Measurements from ENCODE around the gene LETM1. TPM values are rescaled to one million over a fixed set of nuclear protein-coding genes. Genes with fewer than 3 reads are reported as not detected.

Gene LETM1
- total and polyA plus RNA-seq, 2 of the 13 experiments (the other 11 are each of a cell fraction or from before 2014, with no cell fraction given), result 9.7 to 41.6 TPM

DNA sequence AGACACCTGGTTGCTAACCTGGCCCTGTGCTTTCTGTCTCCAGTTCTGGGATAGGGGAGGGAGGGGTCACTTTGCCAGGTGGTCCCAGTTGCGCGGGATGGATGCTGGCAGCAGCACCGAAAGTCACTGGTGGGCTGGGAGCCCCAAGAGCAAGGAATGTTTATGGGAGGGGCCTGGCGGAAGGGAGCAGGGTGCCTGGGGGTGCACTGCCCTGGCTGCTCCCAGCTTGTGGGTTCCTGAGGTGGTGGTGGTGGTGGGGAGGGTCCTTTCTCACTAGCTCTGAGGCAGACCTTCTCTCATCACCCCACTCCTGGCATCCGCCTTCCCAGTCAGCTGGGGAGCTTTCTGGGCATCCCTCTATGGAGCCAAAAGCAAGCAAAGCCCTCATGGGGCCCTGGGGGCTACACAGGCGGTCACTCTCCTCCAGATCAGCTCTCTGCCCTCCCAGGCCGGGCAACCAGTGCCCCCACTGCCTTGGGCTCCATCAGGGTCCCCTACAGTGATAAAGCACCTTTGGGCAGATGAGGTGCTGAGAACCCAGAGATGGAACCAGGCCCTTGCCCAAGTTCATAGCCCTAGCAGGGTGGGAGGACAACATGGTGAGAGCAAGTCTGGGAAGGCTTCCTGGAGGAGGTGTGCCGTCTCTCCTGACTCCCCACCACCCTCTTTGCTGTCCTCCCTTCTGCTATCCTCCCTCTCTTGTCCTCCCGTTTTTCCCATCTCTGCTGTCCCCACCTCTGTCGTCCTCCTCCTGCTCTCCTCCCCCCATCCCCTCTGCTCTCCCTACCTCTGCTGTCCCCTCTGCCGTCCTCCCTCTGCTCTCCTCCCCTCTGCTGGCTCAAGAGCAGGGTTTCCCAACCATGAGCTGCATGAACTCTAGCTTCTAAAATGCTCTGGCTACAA, 46.9 kb downstream of the LETM1 start (continued):
- TF ChIP-seq, protein P1, sequence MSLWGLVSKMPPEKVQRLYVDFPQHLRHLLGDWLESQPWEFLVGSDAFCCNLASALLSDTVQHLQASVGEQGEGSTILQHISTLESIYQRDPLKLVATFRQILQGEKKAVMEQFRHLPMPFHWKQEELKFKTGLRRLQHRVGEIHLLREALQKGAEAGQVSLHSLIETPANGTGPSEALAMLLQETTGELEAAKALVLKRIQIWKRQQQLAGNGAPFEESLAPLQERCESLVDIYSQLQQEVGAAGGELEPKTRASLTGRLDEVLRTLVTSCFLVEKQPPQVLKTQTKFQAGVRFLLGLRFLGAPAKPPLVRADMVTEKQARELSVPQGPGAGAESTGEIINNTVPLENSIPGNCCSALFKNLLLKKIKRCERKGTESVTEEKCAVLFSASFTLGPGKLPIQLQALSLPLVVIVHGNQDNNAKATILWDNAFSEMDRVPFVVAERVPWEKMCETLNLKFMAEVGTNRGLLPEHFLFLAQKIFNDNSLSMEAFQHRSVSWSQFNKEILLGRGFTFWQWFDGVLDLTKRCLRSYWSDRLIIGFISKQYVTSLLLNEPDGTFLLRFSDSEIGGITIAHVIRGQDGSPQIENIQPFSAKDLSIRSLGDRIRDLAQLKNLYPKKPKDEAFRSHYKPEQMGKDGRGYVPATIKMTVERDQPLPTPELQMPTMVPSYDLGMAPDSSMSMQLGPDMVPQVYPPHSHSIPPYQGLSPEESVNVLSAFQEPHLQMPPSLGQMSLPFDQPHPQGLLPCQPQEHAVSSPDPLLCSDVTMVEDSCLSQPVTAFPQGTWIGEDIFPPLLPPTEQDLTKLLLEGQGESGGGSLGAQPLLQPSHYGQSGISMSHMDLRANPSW (CRISPR knock-in tag; IDR thresholded peaks at IDR 0.05; ENCODE audit: borderline replicate concordance), result 0 out of 2 replicates have a peak, but pooled peaks have one; percentile 1
- TF ChIP-seq PCBP2 (optimal IDR thresholded peaks at IDR 0.05; ENCODE audit: low read depth, low read length, poor library complexity, severe bottlenecking) (peak; percentile 75), FLYWCH1 (CRISPR knock-in tag; IDR thresholded peaks at IDR 0.05) (no peak), POLR2G (IDR thresholded peaks at IDR 0.05; ENCODE audit: low read depth, low read length) (peak; percentile 80), NR2F2 (IDR thresholded peaks at IDR 0.05; ENCODE audit: borderline replicate concordance, low read depth) (peak; percentile 53; the same call in 1 of the 2 replicates), ZNF562 (CRISPR knock-in tag; IDR thresholded peaks at IDR 0.05; ENCODE audit: borderline replicate concordance) (no peak), AGO2 (optimal IDR thresholded peaks at IDR 0.05; ENCODE audit: low read depth, low read length) (peak; percentile 99), NFE2L1 (CRISPR knock-in tag; IDR thresholded peaks at IDR 0.05; ENCODE audit: borderline replicate concordance) (0 out of 2 replicates have a peak, but pooled peaks have one; percentile 21), RBFOX2 (IDR thresholded peaks at IDR 0.05; ENCODE audit: low read depth, low read length) (0 out of 2 replicates have a peak, but pooled peaks have one; percentile 8), RBM22 (optimal IDR thresholded peaks at IDR 0.05; ENCODE audit: low read length) (peak; percentile 92), SMAD3 (CRISPR knock-in tag; IDR thresholded peaks at IDR 0.05) (0 out of 2 replicates have a peak, but pooled peaks have one; percentile 12), BORCS8-MEF2B (CRISPR knock-in tag; IDR thresholded peaks at IDR 0.05) (0 out of 2 replicates have a peak, but pooled peaks have one; percentile 17), KDM4B (CRISPR knock-in tag; IDR thresholded peaks at IDR 0.05) (no peak), JUNB (CRISPR knock-in tag; IDR thresholded peaks at IDR 0.05; ENCODE audit: borderline replicate concordance) (0 out of 2 replicates have a peak, but pooled peaks have one; percentile 13), POLR2AphosphoS5 (IDR thresholded peaks at IDR 0.05; ENCODE audit: low read depth, low read length) (peak; percentile 41; the same call in 1 of the 2 replicates), ZNF878 (CRISPR knock-in tag; IDR thresholded peaks at IDR 0.05) (peak; percentile 51; the same call in 1 of the 2 replicates), ZFP36 (IDR thresholded peaks at IDR 0.05; ENCODE audit: borderline replicate concordance, low read depth, low read length, partially characterized antibody) (peak; percentile 95), ZNF841 (CRISPR knock-in tag; IDR thresholded peaks at IDR 0.05; ENCODE audit: borderline replicate concordance) (0 out of 2 replicates have a peak, but pooled peaks have one; percentile 22)
- TF ChIP-seq, protein P2, sequence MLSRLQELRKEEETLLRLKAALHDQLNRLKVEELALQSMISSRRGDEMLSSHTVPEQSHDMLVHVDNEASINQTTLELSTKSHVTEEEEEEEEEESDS (CRISPR knock-in tag; IDR thresholded peaks at IDR 0.05; ENCODE audit: borderline replicate concordance), result no peak
